ENCODE data around the gene OR9Q1.
"Not testable (repeated sequence)": the region's sequence is repeated elsewhere in the genome, so short reads cannot be mapped to it uniquely, and the experiment has no call there.

OR9Q1 gene

GRCh38 chr11:58023435-58023931, at the start of gene OR9Q1:
TSS of gene OR9Q1 (plus strand) at chr11:58023881. CDS start at chr11:58179445, 155,564 bp downstream.
- no peak for DNase-seq

- no peak for DNase-seq
Measured at GRCh38 chr11:57974132-57974531, 49.5 kb upstream of the OR9Q1 start.

- DNase-seq = no peak
Measured at GRCh38 chr11:57974848-57975601, 48.7 kb upstream of the OR9Q1 start.

GRCh38 chr11:57977709-57978108, 46.0 kb upstream of the OR9Q1 start:
- no peak for DNase-seq

- no peak for DNase-seq
Measured at GRCh38 chr11:57978686-57979531, 44.8 kb upstream of the OR9Q1 start.

- no peak for DNase-seq
Measured at GRCh38 chr11:57979532-57980079, 44.1 kb upstream of the OR9Q1 start.

- DNase-seq = no peak
Measured at GRCh38 chr11:57980201-57980600, 43.5 kb upstream of the OR9Q1 start.

GRCh38 chr11:57981536-57981935, 42.1 kb upstream of the OR9Q1 start:
- DNase-seq = no peak

GRCh38 chr11:57982776-57983175, 40.9 kb upstream of the OR9Q1 start:
- no peak for DNase-seq

- DNase-seq = no peak
Measured at GRCh38 chr11:57983191-57983590, 40.5 kb upstream of the OR9Q1 start.

GRCh38 chr11:57999523-57999922, 24.2 kb upstream of the OR9Q1 start:
- DNase-seq = not testable (repeated sequence)

GRCh38 chr11:58000021-58000420, 23.7 kb upstream of the OR9Q1 start:
- DNase-seq = not testable (repeated sequence)

GRCh38 chr11:58000699-58001098, 23.0 kb upstream of the OR9Q1 start:
- no peak for DNase-seq

- no peak for DNase-seq
Measured at GRCh38 chr11:58003036-58003435, 20.6 kb upstream of the OR9Q1 start.

- no peak for DNase-seq
Measured at GRCh38 chr11:58003591-58003990, 20.1 kb upstream of the OR9Q1 start.

GRCh38 chr11:58004664-58005063, 19.0 kb upstream of the OR9Q1 start:
- DNase-seq = no peak

- no peak for DNase-seq
Measured at GRCh38 chr11:58006940-58007339, 16.7 kb upstream of the OR9Q1 start.

- no peak for DNase-seq
Measured at GRCh38 chr11:58011771-58012170, 11.9 kb upstream of the OR9Q1 start.

- no peak for DNase-seq
Measured at GRCh38 chr11:58024601-58025091, 965 bp downstream of the OR9Q1 start.

GRCh38 chr11:58027341-58027740, 3.7 kb downstream of the OR9Q1 start:
- no peak for DNase-seq

- DNase-seq = no peak
Measured at GRCh38 chr11:58028687-58029411, 5.2 kb downstream of the OR9Q1 start.

GRCh38 chr11:58030653-58031052, 7.0 kb downstream of the OR9Q1 start, which contains the start of gene OR6Q1:
TSS of gene OR6Q1 (plus strand) at chr11:58030953. CDS start at chr11:58030953, 0 bp downstream.
- DNase-seq = no peak

GRCh38 chr11:58034471-58034870, 10.8 kb downstream of the OR9Q1 start:
- no peak for DNase-seq

Measured in stimulated activated naive CD4-positive, alpha-beta T cell treated with Interleukin-2 at 50 U/mL for 16 hours (primary cell).